Measurements from ENCODE around the gene PCNX1. TPM values are rescaled to one million over a fixed set of nuclear protein-coding genes. Genes with fewer than 3 reads are reported as not detected.

Gene PCNX1
- total RNA-seq, 1 donor from 2014 or later: 56.4 TPM

DNA sequence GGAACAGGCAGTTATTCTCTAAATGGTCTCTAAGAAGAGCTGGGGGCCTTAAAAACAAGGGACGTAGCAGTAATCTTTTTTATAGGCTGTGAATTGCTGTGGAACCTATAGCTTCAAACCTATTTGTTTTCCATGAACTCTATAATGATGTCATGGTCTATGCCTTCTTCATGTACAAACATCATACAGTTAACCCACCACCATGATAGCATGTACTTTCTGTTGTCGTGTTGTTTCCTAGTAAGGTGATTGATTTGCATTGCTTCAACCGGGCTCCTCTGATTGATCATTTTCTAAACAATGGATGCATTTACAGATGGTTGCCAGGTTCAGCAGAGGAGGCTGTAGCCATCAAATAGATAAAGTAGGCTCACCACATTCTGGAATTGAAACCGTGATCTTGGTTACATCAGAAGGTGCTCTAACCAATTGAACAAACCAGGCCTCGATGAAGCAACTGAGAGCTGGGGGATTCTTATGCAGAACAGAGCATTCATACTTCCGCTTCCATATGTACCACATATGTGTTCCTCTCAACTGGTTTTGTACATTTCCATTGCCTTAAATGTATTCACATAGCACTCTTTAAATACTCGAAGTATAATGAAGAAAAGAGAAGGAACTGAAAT lies 25.6 kb upstream of the PCNX1 start:
- Mint-ChIP-seq H3K27ac (no peak overlapping the region), H3K36me3 (ENCODE audit: insufficient read depth) (no peaks in the 10 kb centered on the region), H3K4me1 (ENCODE audit: low read depth) (peaks cover 5% of the 10 kb centered on the region), H3K27me3 (no peaks in the 10 kb centered on the region), H3K9me3 (ENCODE audit: low read depth) (no peaks in the 10 kb centered on the region), H3K4me3 (ENCODE audit: low read depth) (no peak overlapping the region)
- DNase-seq (ENCODE audit: low spot score, unreplicated experiment): no peak
- TF ChIP-seq, protein P1, sequence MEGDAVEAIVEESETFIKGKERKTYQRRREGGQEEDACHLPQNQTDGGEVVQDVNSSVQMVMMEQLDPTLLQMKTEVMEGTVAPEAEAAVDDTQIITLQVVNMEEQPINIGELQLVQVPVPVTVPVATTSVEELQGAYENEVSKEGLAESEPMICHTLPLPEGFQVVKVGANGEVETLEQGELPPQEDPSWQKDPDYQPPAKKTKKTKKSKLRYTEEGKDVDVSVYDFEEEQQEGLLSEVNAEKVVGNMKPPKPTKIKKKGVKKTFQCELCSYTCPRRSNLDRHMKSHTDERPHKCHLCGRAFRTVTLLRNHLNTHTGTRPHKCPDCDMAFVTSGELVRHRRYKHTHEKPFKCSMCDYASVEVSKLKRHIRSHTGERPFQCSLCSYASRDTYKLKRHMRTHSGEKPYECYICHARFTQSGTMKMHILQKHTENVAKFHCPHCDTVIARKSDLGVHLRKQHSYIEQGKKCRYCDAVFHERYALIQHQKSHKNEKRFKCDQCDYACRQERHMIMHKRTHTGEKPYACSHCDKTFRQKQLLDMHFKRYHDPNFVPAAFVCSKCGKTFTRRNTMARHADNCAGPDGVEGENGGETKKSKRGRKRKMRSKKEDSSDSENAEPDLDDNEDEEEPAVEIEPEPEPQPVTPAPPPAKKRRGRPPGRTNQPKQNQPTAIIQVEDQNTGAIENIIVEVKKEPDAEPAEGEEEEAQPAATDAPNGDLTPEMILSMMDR (IDR thresholded peaks at IDR 0.05; ENCODE audit: unreplicated experiment): no peak

DNA sequence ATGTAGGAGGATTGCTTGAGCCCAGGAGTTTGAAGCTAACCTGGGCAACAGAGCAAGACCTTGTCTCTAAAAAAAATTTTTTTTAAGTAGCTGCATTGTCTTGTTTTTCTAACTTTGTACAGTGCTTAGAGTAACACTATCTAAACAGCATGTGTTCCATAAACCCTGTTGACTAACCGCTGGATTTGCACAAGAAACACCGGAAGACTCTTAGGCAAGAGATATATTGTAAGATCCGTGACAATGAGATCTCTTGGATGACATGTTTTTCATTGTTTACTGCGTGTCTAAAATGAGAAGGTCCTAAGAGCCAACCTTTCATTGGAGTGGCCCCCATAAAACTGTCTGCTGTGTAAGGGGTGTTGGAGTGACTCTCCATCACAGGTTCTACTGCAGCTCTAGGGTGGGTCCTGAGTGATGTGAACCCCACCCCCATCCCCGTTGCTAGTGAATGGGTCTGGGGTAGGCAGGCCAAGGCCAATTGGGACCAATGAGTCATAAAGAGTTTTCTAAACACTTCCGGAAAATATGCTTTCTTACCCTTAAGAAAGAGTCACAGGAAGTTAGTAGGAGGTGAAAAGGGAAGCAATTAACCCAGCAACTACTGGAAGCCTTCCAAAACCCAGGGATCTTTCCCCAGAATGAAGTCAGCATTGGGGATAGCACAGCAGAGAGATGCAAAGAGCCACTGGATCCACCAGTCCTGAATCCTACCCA lies 24.3 kb upstream of the PCNX1 start:
- H3K27me3 Mint-ChIP-seq: peaks cover 2% of the 10 kb centered on the region
- no peak overlapping the region for H3K27ac Mint-ChIP-seq
- no peaks in the 10 kb centered on the region for H3K36me3 Mint-ChIP-seq (ENCODE audit: insufficient read depth)
- H3K4me3 Mint-ChIP-seq (ENCODE audit: low read depth): no peak overlapping the region
- no peak for DNase-seq (ENCODE audit: low spot score, unreplicated experiment)
- no peaks in the 10 kb centered on the region for H3K9me3 Mint-ChIP-seq (ENCODE audit: low read depth)
- peaks cover 5% of the 10 kb centered on the region for H3K4me1 Mint-ChIP-seq (ENCODE audit: low read depth)
- TF ChIP-seq, protein P1 (IDR thresholded peaks at IDR 0.05; ENCODE audit: unreplicated experiment): no peak

DNA sequence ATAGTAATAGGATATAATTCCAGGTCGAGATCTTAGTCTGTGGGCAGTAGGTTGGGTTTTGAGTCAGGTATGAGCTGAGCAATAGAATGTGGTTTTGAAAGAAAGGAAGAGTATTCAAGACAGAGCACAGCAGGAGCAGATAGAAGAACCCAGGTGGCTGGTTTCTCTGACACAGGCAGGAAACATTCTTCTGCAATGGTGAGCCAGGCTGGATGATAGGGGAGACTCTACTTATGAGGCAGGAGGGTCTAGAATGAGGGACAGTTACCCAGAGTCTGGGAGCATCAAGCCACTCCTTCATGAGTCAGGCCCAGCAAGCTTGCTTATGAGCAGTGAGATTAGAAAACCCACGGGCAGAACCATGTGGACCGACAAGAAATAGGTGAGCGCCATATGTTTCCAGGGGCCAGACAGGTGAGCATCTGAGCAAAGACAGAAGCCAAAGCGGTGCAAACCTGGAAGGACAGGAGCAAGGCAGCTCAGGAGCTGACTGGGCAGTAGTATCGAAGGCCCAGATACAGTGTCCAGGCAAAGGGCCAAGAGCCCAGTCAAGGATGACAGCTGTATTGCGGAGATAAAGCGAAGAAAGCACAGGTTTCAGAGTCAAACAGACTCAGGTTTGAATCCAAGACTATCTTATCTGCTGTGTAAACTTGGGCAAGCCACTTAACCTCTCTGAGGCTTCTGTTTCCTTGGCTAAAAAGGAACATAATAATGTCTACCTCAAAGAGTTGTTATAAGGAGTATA lies 22.5 kb upstream of the PCNX1 start:
- no peak overlapping the region for H3K27ac Mint-ChIP-seq
- TF ChIP-seq, protein P1 (IDR thresholded peaks at IDR 0.05; ENCODE audit: unreplicated experiment): no peak
- H3K4me1 Mint-ChIP-seq (ENCODE audit: low read depth): peaks cover 5% of the 10 kb centered on the region
- H3K36me3 Mint-ChIP-seq (ENCODE audit: insufficient read depth): no peaks in the 10 kb centered on the region
- H3K9me3 Mint-ChIP-seq (ENCODE audit: low read depth): no peaks in the 10 kb centered on the region
- no peak for DNase-seq (ENCODE audit: low spot score, unreplicated experiment)
- H3K4me3 Mint-ChIP-seq (ENCODE audit: low read depth): no peak overlapping the region
- peaks cover 5% of the 10 kb centered on the region for H3K27me3 Mint-ChIP-seq

DNA sequence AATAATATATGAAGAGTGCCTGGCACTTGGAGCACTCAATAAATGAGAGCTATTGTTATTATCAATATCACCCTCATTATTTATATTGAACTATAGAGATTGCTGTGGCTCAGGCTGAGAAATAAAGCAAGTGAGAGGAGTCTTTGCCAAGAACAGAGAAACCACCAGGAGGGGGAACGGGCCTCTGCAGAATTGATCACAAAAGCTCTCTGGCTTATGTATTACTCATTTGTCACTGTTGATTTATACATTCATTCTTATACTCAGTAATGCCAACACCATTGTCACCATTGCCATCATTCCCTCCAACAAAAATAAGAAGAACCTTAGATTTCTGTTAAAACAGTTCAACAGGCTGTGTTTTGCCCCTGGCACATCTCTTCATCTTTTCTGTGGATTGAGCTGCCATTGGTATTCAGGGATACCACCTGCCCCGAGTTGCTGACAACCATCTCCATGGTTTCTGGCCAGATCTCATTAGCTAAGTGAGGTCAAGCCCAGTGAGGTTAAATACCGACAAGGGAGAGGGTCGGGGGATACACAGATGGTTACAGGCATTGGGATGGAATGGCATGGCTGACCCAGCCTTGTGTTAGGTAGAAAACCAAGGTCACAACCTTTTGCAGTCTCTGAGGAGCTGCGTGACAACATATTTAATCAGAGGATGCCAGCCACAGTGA lies 21.8 kb upstream of the PCNX1 start:
- Mint-ChIP-seq H3K9me3 (ENCODE audit: low read depth) (no peaks in the 10 kb centered on the region), H3K4me1 (ENCODE audit: low read depth) (peaks cover 5% of the 10 kb centered on the region), H3K36me3 (ENCODE audit: insufficient read depth) (no peaks in the 10 kb centered on the region), H3K27ac (no peak overlapping the region), H3K4me3 (ENCODE audit: low read depth) (no peak overlapping the region), H3K27me3 (peaks cover 5% of the 10 kb centered on the region)
- DNase-seq (ENCODE audit: low spot score, unreplicated experiment): no peak
- TF ChIP-seq, protein P1 (IDR thresholded peaks at IDR 0.05; ENCODE audit: unreplicated experiment): no peak

Measured in progenitor cell of endocrine pancreas (in vitro differentiated cells).